Measurements from ENCODE around the gene TLN1.

The TLN1 gene

DNA sequence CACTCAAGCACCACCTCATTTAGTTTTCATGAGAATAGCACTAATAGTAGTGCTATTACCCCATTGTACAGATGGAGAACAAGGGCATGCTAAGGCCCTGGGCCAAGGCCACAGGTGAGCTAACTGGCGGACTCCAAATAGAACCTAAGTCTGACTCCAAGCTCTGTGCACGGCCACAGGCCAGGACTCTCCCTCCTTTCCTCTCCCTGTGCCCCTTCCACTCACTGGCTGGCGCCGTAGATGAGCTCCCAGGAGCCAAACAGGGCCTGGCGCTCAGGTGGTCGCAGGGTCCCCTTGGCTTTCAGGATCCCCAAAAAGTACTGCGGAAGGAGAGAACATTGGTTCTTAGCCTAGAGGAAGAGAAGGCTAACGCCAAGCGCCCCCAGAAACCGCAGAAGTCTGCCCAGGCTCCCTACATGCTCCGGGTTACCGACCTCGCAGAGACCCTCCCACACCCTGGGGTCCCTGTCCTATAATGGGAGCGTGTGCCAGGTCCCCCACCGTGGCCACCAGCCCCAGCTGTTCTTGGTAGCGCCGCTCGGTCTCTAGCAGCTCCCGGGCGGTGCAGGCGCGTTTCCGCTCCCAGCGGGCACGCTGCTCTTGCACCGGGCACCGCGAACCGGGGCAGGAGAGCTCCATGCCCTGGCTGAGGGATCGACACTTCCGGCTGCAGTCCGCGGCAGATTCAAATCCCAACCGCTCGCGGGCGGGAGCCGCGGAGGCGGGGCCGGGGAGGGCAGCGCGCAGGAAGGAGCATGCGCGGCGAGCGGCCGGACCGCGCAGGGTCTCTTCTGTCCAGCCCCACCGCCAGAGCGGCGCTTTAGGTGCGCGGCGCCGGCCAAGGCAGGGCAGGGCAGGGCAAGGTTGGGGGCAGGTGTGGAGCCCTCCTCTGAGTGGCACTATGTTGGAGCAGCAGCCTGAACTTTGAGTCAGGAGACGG, 67.2 kb downstream of the TLN1 start, which contains the start of gene ARHGEF39:
TSS of gene ARHGEF39 (minus strand) at position 665 of the 940 bp plus-strand sequence. CDS start at position 639, 26 bp downstream.
- H3K9ac ChIP-seq (ENCODE audit: low read depth, low read length) = peak within 1 kb of the TSS; percentile 74
- H3K36me3 ChIP-seq (ENCODE audit: insufficient read depth, low read length) = peaks cover 16% of the 10 kb centered on the region
- H3K9me3 ChIP-seq (replicated peaks; ENCODE audit: low read length) = no peaks in the 10 kb centered on the region
- H3K4me2 ChIP-seq (ENCODE audit: low read length) = peak within 1 kb of the TSS; percentile 91
- H3K27me3 ChIP-seq (ENCODE audit: control insufficient read depth, insufficient read depth, low read length) = no peaks in the 10 kb centered on the region
- H3K4me1 ChIP-seq (ENCODE audit: control insufficient read depth, insufficient read depth, low read length) = peaks cover 32% of the 10 kb centered on the region
- H3K4me3 ChIP-seq (ENCODE audit: low read length) = peak within 1 kb of the TSS; percentile 75

DNA sequence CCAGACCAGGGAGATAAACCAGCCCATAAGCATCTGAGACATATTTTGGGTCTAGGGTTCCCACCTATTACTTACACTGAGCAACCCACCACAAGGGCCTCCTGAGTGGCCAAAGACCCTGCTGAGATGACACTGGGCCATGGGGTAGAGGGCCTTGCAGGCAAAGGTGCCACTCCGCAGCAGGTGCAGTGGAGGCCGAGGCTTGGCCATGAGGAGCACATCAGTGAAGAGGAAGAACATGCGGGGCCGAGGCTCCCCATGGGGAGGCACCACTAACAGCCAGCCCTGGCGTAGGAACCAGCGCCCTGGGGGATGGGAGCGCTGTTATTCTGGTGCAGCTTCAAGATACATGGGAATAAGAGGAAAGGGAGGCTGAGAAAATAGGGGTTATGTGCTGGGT, 69.6 kb downstream of the TLN1 start:
- Histone ChIP-seq H3K9me3 (replicated peaks; ENCODE audit: low read length) (no peaks in the 10 kb centered on the region), H3K4me1 (ENCODE audit: control insufficient read depth, insufficient read depth, low read length) (peaks cover 42% of the 10 kb centered on the region), H3K9ac (ENCODE audit: low read depth, low read length) (no peak overlapping the region), H3K36me3 (ENCODE audit: insufficient read depth, low read length) (peaks cover 16% of the 10 kb centered on the region), H3K4me2 (ENCODE audit: low read length) (no peak overlapping the region), H3K4me3 (ENCODE audit: low read length) (no peak overlapping the region), H3K27me3 (ENCODE audit: control insufficient read depth, insufficient read depth, low read length) (no peaks in the 10 kb centered on the region)

DNA sequence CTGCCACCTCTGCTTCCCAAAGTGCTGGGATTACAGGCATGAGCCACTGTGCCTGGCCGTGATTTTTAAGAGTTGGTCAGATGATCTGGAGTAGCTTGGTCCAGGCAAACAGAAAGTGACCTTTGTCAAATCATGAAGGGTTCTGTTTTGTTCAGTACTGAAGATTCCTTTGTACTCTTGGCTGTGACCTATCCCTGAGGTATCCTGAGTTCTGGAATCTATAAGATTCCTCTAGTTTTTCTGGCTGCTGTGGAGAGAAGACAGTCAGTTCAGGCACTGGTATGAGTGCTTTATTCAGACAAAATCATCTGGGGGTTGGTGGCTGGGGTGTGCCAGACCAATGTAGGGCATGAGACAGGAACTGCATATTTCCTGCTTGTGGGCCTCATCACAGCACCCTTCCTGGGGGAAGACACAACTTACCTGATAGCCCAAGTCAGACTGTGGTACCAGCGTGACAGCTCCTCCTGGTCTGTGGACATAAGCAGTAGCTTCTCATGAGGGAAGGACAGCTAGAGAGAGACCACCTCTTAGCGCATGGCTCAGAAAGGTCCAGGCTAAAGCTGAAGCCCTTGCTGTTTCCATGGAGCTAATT, 70.1 kb downstream of the TLN1 start:
- H3K4me2 ChIP-seq (ENCODE audit: low read length) = no peak overlapping the region
- H3K27me3 ChIP-seq (ENCODE audit: control insufficient read depth, insufficient read depth, low read length) = no peaks in the 10 kb centered on the region
- no peak overlapping the region for H3K9ac ChIP-seq (ENCODE audit: low read depth, low read length)
- H3K4me1 ChIP-seq (ENCODE audit: control insufficient read depth, insufficient read depth, low read length) = peaks cover 47% of the 10 kb centered on the region
- H3K4me3 ChIP-seq (ENCODE audit: low read length) = no peak overlapping the region
- H3K9me3 ChIP-seq (replicated peaks; ENCODE audit: low read length) = no peaks in the 10 kb centered on the region
- peaks cover 16% of the 10 kb centered on the region for H3K36me3 ChIP-seq (ENCODE audit: insufficient read depth, low read length)

DNA sequence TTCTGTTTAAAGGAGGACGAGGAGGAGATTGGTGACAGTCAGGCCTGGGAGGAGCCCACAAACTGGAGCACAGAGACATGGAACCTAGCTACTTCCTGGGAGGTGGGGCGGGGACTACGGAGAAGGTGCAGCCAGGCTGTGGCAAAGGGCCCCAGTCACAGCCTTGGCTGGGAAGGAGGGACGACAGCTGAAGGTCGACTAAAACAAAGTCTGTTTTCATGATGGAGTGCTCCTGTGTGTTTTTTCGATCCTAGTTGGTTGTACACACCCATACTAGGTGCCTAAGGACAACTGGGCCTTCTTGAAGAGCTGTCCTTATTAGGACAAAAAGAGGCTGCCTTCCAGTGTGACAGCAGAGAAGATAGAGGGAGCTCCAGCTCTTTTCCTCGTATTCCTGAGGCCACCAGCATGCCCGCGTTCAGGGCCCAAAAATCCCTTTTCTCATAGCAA, 71.0 kb downstream of the TLN1 start:
- Histone ChIP-seq H3K9me3 (replicated peaks; ENCODE audit: low read length) (no peaks in the 10 kb centered on the region), H3K4me3 (ENCODE audit: low read length) (no peak overlapping the region), H3K4me1 (ENCODE audit: control insufficient read depth, insufficient read depth, low read length) (peaks cover 43% of the 10 kb centered on the region), H3K27me3 (ENCODE audit: control insufficient read depth, insufficient read depth, low read length) (no peaks in the 10 kb centered on the region), H3K36me3 (ENCODE audit: insufficient read depth, low read length) (peaks cover 16% of the 10 kb centered on the region), H3K4me2 (ENCODE audit: low read length) (no peak overlapping the region), H3K9ac (ENCODE audit: low read depth, low read length) (no peak overlapping the region)

DNA sequence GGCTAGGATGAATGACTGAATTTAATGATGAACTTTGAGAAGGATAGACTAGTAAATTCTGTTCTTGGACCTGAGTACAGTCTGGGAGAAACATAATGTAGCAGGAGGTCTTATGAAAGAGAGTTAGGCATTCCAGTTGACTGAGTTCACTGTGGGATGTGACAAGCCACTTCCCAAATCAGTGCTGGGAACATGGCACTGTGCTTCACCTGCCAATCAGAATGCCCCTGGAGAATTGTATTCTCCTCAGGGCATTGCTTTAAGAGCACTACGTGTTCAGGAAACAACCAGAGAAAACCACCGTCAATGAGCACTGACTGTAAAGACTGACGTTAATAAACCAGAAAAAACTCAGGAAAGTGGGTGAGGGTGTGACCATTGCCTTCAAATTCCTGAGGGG, 72.7 kb downstream of the TLN1 start:
- Histone ChIP-seq H3K4me2 (ENCODE audit: low read length) (peak overlapping the region; percentile 83), H3K4me1 (ENCODE audit: control insufficient read depth, insufficient read depth, low read length) (peaks cover 31% of the 10 kb centered on the region), H3K27me3 (ENCODE audit: control insufficient read depth, insufficient read depth, low read length) (no peaks in the 10 kb centered on the region), H3K36me3 (ENCODE audit: insufficient read depth, low read length) (peaks cover 16% of the 10 kb centered on the region), H3K9me3 (replicated peaks; ENCODE audit: low read length) (no peaks in the 10 kb centered on the region), H3K9ac (ENCODE audit: low read depth, low read length) (peak overlapping the region; percentile 93), H3K4me3 (ENCODE audit: low read length) (peak overlapping the region; percentile 91)

DNA sequence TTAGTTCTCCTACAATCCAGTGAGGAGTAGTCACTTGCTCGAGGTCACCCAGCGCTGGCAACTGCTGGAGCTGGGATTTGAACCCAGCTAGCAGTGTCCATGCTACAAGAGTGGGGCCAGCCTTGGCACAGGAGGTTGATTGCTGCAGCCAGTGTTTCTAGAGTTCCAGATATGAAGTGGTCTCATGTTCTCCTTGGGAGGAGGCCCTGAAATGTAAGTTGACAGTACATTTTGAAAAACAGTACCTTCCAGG, 73.1 kb downstream of the TLN1 start:
- peak overlapping the region; percentile 83 for H3K4me2 ChIP-seq (ENCODE audit: low read length)
- H3K9ac ChIP-seq (ENCODE audit: low read depth, low read length) = peak overlapping the region; percentile 93
- peak overlapping the region; percentile 91 for H3K4me3 ChIP-seq (ENCODE audit: low read length)
- H3K36me3 ChIP-seq (ENCODE audit: insufficient read depth, low read length) = peaks cover 16% of the 10 kb centered on the region
- H3K4me1 ChIP-seq (ENCODE audit: control insufficient read depth, insufficient read depth, low read length) = peaks cover 27% of the 10 kb centered on the region
- H3K9me3 ChIP-seq (replicated peaks; ENCODE audit: low read length) = no peaks in the 10 kb centered on the region
- H3K27me3 ChIP-seq (ENCODE audit: control insufficient read depth, insufficient read depth, low read length) = no peaks in the 10 kb centered on the region

DNA sequence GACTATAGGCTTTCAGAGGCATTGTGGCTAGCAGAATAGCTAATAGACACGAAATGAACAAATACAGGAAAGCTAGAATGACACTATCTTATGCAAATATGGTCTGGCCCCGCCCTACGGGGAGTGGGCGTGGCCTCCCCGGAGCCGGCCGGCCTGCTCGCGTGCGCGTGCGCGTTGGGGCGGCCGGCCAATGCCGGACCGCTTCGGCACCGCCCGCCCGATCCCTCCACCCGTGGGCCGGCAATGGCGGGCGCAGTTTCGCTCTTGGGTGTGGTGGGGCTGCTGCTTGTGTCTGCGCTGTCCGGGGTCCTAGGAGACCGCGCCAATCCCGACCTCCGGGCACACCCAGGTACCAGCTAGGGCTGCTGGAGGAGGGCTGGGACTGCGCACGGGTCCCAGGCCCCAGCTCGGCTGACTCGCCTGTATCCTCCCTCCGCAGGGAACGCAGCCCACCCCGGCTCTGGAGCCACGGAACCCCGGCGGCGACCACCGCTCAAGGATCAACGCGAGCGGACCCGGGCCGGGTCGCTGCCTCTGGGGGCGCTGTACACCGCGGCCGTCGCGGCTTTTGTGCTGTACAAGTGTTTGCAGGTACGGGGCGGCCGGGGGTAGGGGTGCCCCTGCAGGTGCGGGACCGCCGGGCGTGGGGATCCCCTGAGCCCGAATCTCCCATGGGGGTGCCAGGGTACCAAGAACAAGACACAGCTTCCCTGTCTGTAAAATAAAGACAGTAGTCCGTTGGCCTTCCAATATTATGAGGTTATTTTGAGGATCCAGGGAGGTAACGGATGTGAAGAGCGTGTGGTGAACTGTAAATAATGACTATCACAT, 73.6 kb downstream of the TLN1 start, which contains the start of gene CCDC107:
TSS of gene CCDC107 (plus strand) at position 156 of the 831 bp plus-strand sequence. CDS start at position 244, 88 bp downstream.
- Histone ChIP-seq H3K4me1 (ENCODE audit: control insufficient read depth, insufficient read depth, low read length) (peaks cover 24% of the 10 kb centered on the region), H3K4me3 (ENCODE audit: low read length) (peak within 1 kb of the TSS; percentile 91), H3K9me3 (replicated peaks; ENCODE audit: low read length) (no peaks in the 10 kb centered on the region), H3K9ac (ENCODE audit: low read depth, low read length) (peak within 1 kb of the TSS; percentile 93), H3K27me3 (ENCODE audit: control insufficient read depth, insufficient read depth, low read length) (no peaks in the 10 kb centered on the region), H3K4me2 (ENCODE audit: low read length) (peak within 1 kb of the TSS; percentile 83), H3K36me3 (ENCODE audit: insufficient read depth, low read length) (peaks cover 16% of the 10 kb centered on the region)

DNA sequence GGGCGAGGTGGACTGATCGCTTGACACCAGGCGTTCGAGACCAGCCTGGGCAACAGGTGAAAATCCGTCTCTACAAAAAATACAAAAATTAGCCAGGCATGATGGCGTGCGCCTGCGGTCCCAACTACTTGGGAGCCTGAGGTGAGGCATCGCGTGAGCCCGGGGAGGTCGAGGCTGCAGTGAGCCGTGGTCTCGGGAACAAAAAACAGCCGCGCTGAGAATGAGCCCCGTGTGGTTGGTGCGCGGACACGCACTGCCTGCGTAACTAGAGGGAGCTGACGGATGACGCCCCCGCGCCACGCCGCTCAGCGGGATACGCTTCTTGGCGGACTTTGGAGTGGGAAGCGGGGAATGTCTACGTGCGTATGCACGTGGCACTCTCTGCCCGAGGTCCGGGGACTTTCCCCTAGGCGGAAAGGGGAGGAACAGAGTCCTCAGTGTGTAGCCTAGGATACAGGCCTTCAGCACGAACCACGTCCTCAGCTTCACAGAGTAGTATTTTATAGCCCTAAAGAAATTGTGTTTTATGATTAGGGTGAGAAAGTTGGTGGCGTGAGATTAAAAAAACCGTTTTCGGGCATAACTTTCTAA, 74.4 kb downstream of the TLN1 start, which contains the start of gene RMRP:
TSS of gene RMRP (minus strand) at position 474 of the 591 bp plus-strand sequence.
- peak within 1 kb of the TSS; percentile 83 for H3K4me2 ChIP-seq (ENCODE audit: low read length)
- peaks cover 28% of the 10 kb centered on the region for H3K4me1 ChIP-seq (ENCODE audit: control insufficient read depth, insufficient read depth, low read length)
- H3K27me3 ChIP-seq (ENCODE audit: control insufficient read depth, insufficient read depth, low read length) = no peaks in the 10 kb centered on the region
- H3K36me3 ChIP-seq (ENCODE audit: insufficient read depth, low read length) = peaks cover 16% of the 10 kb centered on the region
- peak within 1 kb of the TSS; percentile 91 for H3K4me3 ChIP-seq (ENCODE audit: low read length)
- peak within 1 kb of the TSS; percentile 93 for H3K9ac ChIP-seq (ENCODE audit: low read depth, low read length)
- no peaks in the 10 kb centered on the region for H3K9me3 ChIP-seq (replicated peaks; ENCODE audit: low read length)

DNA sequence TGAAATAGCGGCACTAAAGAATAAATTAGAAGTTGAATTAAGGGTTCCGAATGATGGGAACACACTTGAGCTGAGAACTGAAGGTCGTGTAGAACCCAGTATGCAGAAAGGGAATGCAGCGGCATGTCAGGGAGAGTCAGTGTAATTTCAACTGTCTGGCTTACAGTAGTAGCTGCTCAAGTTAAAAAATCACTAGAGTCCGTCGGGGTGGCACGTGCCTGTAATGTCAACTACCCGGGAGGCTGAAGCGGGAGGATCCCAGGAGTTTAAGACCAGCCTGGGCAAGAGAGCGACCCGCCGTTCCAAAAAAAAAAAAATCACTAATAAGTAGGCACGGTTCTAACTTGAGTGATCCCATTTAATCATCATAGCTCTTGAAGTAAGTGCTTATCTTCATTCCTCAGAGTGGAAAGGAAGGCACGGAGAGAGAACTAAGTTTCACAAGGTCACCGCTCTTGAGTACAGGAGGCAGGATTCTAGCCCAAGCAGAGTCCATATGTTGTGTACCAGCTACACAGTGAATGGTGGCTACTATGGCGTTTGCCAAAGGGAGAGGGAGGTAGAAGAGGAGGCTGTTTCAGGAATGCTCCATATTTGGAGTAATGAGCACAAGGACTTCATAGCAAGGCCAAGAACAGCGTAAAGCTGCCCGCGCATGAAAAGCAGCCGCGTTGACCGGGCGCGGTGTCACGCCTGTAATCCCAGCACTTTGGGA, 75.0 kb downstream of the TLN1 start:
- Histone ChIP-seq H3K4me1 (ENCODE audit: control insufficient read depth, insufficient read depth, low read length) (peaks cover 32% of the 10 kb centered on the region), H3K9ac (ENCODE audit: low read depth, low read length) (peak overlapping the region; percentile 46), H3K4me2 (ENCODE audit: low read length) (peak overlapping the region; percentile 76), H3K36me3 (ENCODE audit: insufficient read depth, low read length) (peaks cover 14% of the 10 kb centered on the region), H3K9me3 (replicated peaks; ENCODE audit: low read length) (no peaks in the 10 kb centered on the region), H3K27me3 (ENCODE audit: control insufficient read depth, insufficient read depth, low read length) (no peaks in the 10 kb centered on the region), H3K4me3 (ENCODE audit: low read length) (peak overlapping the region; percentile 53)

DNA sequence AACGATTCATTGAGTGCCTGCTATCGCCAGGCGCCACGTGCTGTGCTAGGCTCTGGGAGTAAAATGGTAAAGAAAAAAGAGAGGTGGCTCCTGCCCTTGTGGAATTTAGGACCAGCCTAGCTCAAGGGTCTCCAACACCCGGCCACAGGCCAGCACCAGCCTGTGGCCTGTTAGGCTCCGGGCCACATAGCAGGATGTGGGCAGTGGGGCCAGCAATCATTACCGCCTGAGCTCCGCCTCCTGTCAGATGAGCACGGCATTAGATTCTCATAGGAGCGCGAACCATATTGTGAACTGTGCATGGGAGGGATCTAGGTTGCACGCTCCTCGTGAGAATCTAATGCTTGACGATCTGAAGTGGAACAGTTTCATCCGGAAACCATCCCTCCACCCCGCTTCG, 75.6 kb downstream of the TLN1 start:
- Histone ChIP-seq H3K4me3 (ENCODE audit: low read length) (no peak overlapping the region), H3K27me3 (ENCODE audit: control insufficient read depth, insufficient read depth, low read length) (no peaks in the 10 kb centered on the region), H3K4me2 (ENCODE audit: low read length) (no peak overlapping the region), H3K9me3 (replicated peaks; ENCODE audit: low read length) (no peaks in the 10 kb centered on the region), H3K36me3 (ENCODE audit: insufficient read depth, low read length) (peaks cover 9% of the 10 kb centered on the region), H3K4me1 (ENCODE audit: control insufficient read depth, insufficient read depth, low read length) (peaks cover 34% of the 10 kb centered on the region), H3K9ac (ENCODE audit: low read depth, low read length) (no peak overlapping the region)

Data from skeletal muscle satellite cell (primary cell).